ENCODE data around the gene PSMD6. TPM values are rescaled to one million over a fixed set of nuclear protein-coding genes. Genes with fewer than 3 reads are reported as not detected.

Gene PSMD6
- total and polyA plus RNA-seq, 2 donors (not counting 3 experiments of a cell fraction or from before 2014, with no cell fraction given), result 53.7 to 90.8 TPM

GRCh38 chr3:64053581-64053980 is 30.3 kb upstream of the PSMD6 start:
- Histone ChIP-seq H3K4me1 (ENCODE audit: control insufficient read depth, extremely low read depth, insufficient read depth, low read length) (no peaks in the 10 kb centered on the region), H3K4me2 (ENCODE audit: insufficient read depth, low read length) (no peak overlapping the region), H4K20me1 (replicated peaks; ENCODE audit: control insufficient read depth, extremely low read depth, insufficient read depth, low read length) (no peaks in the 10 kb centered on the region), H3K9ac (replicated peaks; ENCODE audit: extremely low read depth, insufficient read depth, low read length) (no peak overlapping the region), H2AFZ (ENCODE audit: low read depth, low read length) (no peak overlapping the region), H3K27me3 (ENCODE audit: control insufficient read depth in 2 of 2, insufficient read depth in 2 of 2, low read length in 2 of 2) (peaks cover 3 to 6% of the 10 kb centered on the region in 2 experiments), H3K4me3 (replicated peaks in 1 of 3; ENCODE audit: insufficient read depth in 1 of 3, low read depth in 1 of 3, low read length in 3 of 3) (no peak overlapping the region), H3K79me2 (ENCODE audit: control insufficient read depth, insufficient read depth, low read length) (no peaks in the 10 kb centered on the region), H3K9me1 (replicated peaks; ENCODE audit: control insufficient read depth, extremely low read depth, insufficient read depth, low read length) (no peaks in the 10 kb centered on the region), H3K27ac (ENCODE audit: insufficient read depth, low read depth, low read length) (no peak overlapping the region), H3K36me3 (ENCODE audit: control insufficient read depth in 2 of 2, extremely low read depth in 1 of 2, insufficient read depth in 2 of 2, low read length in 2 of 2) (no peaks in the 10 kb centered on the region), H3K9me3 (replicated peaks; ENCODE audit: control insufficient read depth, insufficient read depth, low read length) (no peaks in the 10 kb centered on the region)
- intact Hi-C loops (cut with micrococcal nuclease) (no loop called here), dilution Hi-C loops (cut with MboI; ENCODE audit: extremely low pct_ligation_motif_present, low sequenced_read_pairs) (no loop called here)
- CTCF ChIA-PET, result interaction anchor here (1.0 kb wide), 1 partner anchor 23 kb away, joined by 3 read pairs; no protein-coding TSS in a partner anchor
- FAIRE-seq (no peak), DNase-seq (ENCODE audit: low read depth, low spot score) (no peak)
- TF ChIP-seq GATA2 (IDR thresholded peaks at IDR 0.05; ENCODE audit: insufficient read depth, insufficient read length, low read depth, low read length) (no peak), JUN (IDR thresholded peaks at IDR 0.05; ENCODE audit: borderline replicate concordance, insufficient read depth, insufficient read length, low read depth) (no peak), FOS (IDR thresholded peaks at IDR 0.05; ENCODE audit: borderline replicate concordance, insufficient read depth, low read length) (no peak)
- BruUV-seq (replicated peaks), result no TSS peak
- POLR2A ChIA-PET, result no interaction called here

GRCh38 chr3:64053117-64053516 is 29.8 kb upstream of the PSMD6 start:
- H2AFZ ChIP-seq (ENCODE audit: low read depth, low read length), result no peak overlapping the region
- dilution Hi-C loops (cut with MboI; ENCODE audit: extremely low pct_ligation_motif_present, low sequenced_read_pairs) (no loop called here), intact Hi-C loops (cut with micrococcal nuclease) (no loop called here)
- no peaks in the 10 kb centered on the region for H3K79me2 ChIP-seq (ENCODE audit: control insufficient read depth, insufficient read depth, low read length)
- ChIA-PET POLR2A (no interaction called here), CTCF (interaction anchor here (1.0 kb wide), 1 partner anchor 22 kb away, joined by 3 read pairs; no protein-coding TSS in a partner anchor)
- H3K4me3 ChIP-seq (replicated peaks in 1 of 3; ENCODE audit: insufficient read depth in 1 of 3, low read depth in 1 of 3, low read length in 3 of 3), result no peak overlapping the region
- H3K9me3 ChIP-seq (replicated peaks; ENCODE audit: control insufficient read depth, insufficient read depth, low read length), result no peaks in the 10 kb centered on the region
- no peak for FAIRE-seq
- H3K9ac ChIP-seq (replicated peaks; ENCODE audit: extremely low read depth, insufficient read depth, low read length), result no peak overlapping the region
- TF ChIP-seq MYC (IDR thresholded peaks at IDR 0.05; ENCODE audit: low read depth, low read length) (no peak), POLR2AphosphoS5 (IDR thresholded peaks at IDR 0.05; ENCODE audit: insufficient read depth, low read depth, low read length) (no peak), EZH2 (IDR thresholded peaks at IDR 0.05; ENCODE audit: borderline replicate concordance, low read depth, low read length, severe bottlenecking) (no peak), JUN (IDR thresholded peaks at IDR 0.05; ENCODE audit: borderline replicate concordance, insufficient read depth, insufficient read length, low read depth) (no peak), FOS (IDR thresholded peaks at IDR 0.05; ENCODE audit: borderline replicate concordance, insufficient read depth, low read length) (no peak), POLR2A (IDR thresholded peaks at IDR 0.05; ENCODE audit: low read depth, low read length) (no peak), GATA2 (IDR thresholded peaks at IDR 0.05; ENCODE audit: insufficient read depth, insufficient read length, low read depth, low read length) (no peak), MAX (IDR thresholded peaks at IDR 0.05; ENCODE audit: insufficient read depth, insufficient read length) (no peak), CTCF (IDR thresholded peaks at IDR 0.05; ENCODE audit: extremely low read depth in 1 of 2, insufficient read depth in 1 of 2, low read depth in 1 of 2, low read length in 2 of 2) (no peak)
- H3K27me3 ChIP-seq (ENCODE audit: control insufficient read depth in 2 of 2, insufficient read depth in 2 of 2, low read length in 2 of 2), result peaks cover 3 to 6% of the 10 kb centered on the region in 2 experiments
- no peak for DNase-seq (ENCODE audit: low read depth, low spot score)
- H3K36me3 ChIP-seq (ENCODE audit: control insufficient read depth in 2 of 2, extremely low read depth in 1 of 2, insufficient read depth in 2 of 2, low read length in 2 of 2), result no peaks in the 10 kb centered on the region
- H3K27ac ChIP-seq (ENCODE audit: insufficient read depth, low read depth, low read length), result no peak overlapping the region
- H3K9me1 ChIP-seq (replicated peaks; ENCODE audit: control insufficient read depth, extremely low read depth, insufficient read depth, low read length), result no peaks in the 10 kb centered on the region
- no peak overlapping the region for H3K4me2 ChIP-seq (ENCODE audit: insufficient read depth, low read length)
- no peaks in the 10 kb centered on the region for H3K4me1 ChIP-seq (ENCODE audit: control insufficient read depth, extremely low read depth, insufficient read depth, low read length)
- no peaks in the 10 kb centered on the region for H4K20me1 ChIP-seq (replicated peaks; ENCODE audit: control insufficient read depth, extremely low read depth, insufficient read depth, low read length)
- BruUV-seq (replicated peaks), result no TSS peak

Data from endothelial cell of umbilical vein (primary cell).